Left ventricle myocardium superior (tissue), 1 donor: ENCODE measurements around the gene TMEM138. TPM values are rescaled to one million over a fixed set of nuclear protein-coding genes. Genes with fewer than 3 reads are reported as not detected.

Experiments
- ATAC-seq: fragments of 200-7000 bp; cut with Tn5 transposase; one replicate; pipeline ENCODE4 v1.9.1; 2020; ENCODE audit warnings: mild to moderate bottlenecking, moderate library complexity
- DNase-seq: peaks from one replicate; pipeline ENCODE4 v3.0.0-alpha.2; 2020
- intact Hi-C: fragments of 100-400 bp; cut with micrococcal nuclease; formaldehyde crosslinking; loops from one replicate; pipeline ENCODE4 v1.11.0; 2022
- total RNA-seq: library from RNA; stranded (reverse); fragmentation: NEBNext Ultra II Directional; extraction: Animal tissue kit (Norgen Biotek cat#: 25700); gene quantifications from one replicate; pipeline ENCODE4 v1.2.1, GENCODE V29; 2021
- donor health status: DM: no; HTN: yes; CAD: no; lungs with severe emphysema.

The TMEM138 gene
- total RNA-seq, 1 donor from 2014 or later, result 16.1 TPM

GRCh38 chr11:61392981-61393595 lies 30.9 kb downstream of the TMEM138 start:
- ATAC-seq (peak; percentile 11), DNase-seq (no peak)
- intact Hi-C loops, result no loop called here

- ATAC-seq, result no peak
- intact Hi-C loops, result no loop called here
- no peak for DNase-seq
These were observed 39.0 kb downstream of the TMEM138 start for GRCh38 chr11:61401173-61401572.

DNA sequence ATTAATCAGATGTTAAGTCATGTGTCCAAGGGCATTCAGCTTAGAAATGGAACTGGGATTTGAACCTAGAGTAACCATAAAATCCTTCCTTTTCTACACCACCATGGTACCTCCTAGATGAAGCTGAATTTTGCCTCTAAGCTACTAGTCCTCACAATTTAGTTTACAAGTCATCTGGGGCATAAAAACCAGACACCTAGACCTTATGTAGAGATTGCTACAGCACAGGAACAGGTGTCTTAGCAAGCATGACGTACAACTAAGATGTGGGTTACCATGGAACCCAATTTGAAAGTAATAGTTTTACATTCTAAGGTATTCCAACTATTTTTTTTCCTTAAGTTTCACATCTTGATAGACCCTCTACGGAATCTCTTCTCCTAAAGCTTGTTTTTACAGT lies 39.4 kb downstream of the TMEM138 start:
- ATAC-seq (no peak), DNase-seq (no peak)
- intact Hi-C loops, result no loop called here

- ATAC-seq (no peak), DNase-seq (no peak)
- intact Hi-C loops, result no loop called here
These were observed 41.5 kb downstream of the TMEM138 start for GRCh38 chr11:61403658-61404057.

- ATAC-seq, result no peak
- no peak for DNase-seq
- intact Hi-C loops, result no loop called here
These were observed 41.9 kb downstream of the TMEM138 start for GRCh38 chr11:61404103-61404502.

DNA sequence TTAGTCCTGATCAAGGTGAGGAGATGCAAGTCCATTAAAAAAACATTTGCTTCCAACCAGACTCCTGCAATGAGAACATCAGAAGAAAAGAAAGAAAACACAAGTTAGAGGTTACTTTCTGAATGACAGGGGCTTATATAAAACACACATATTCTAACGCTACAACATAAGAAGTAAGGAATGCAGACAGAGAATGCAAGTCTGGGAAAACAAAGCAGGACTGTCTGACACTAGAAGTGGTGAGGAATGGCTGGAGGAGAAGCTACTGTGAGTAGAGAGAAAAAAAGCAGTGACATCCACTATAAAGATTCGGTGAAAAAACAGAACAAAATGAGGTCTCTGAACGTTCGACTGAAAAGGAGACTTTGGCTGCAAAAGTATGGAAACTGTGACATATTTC lies 42.5 kb downstream of the TMEM138 start:
- no peak for DNase-seq
- intact Hi-C loops, result no loop called here
- no peak for ATAC-seq

- intact Hi-C loops, result no loop called here
- DNase-seq (no peak), ATAC-seq (no peak)
These were observed 43.9 kb downstream of the TMEM138 start for GRCh38 chr11:61406067-61406466.

DNA sequence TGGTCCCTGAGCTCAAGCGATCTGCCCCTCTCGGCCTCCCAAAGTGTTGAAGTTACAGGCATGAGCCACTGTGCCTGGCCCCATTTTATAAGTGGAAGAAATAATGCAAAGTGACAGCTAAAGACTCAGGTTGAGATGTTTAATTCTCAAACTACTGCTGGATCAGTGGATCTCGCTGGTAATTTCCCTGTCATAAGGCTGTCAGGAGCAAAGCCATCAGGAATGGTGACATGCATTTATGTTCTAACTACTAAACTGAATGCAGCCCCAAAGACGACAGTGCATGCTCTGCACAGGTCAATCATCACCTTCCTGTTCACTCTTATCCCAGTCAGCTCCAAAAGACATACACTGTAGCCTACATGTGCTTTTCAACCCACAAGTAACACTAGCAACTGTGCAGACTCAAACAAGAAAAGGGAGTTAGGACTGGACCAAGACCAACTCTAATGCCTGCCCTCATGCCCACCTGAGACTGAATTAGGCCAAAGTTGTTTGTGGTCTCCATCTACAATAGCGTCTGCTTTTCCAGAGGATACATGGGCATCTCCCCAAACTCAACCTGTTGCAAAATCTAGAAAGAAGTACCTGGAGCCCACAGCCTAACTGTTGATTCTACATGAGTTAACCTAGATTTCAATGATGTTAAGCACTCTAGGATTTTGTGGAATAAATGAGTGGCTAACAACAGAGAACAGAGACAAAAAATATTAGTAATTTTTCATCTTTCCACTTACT lies 45.0 kb downstream of the TMEM138 start:
- intact Hi-C loops, result no loop called here

GRCh38 chr11:61411589-61411988 lies 49.4 kb downstream of the TMEM138 start:
- no peak for ATAC-seq
- no peak for DNase-seq
- intact Hi-C loops, result no loop called here

More for the DNA sequence above, 45.0 kb downstream of the TMEM138 start:
- DNase-seq (no peak), ATAC-seq (no peak)

- intact Hi-C loops, result no loop called here
- ATAC-seq, result no peak
These were observed 51.3 kb downstream of the TMEM138 start for GRCh38 chr11:61413496-61413895.

DNA sequence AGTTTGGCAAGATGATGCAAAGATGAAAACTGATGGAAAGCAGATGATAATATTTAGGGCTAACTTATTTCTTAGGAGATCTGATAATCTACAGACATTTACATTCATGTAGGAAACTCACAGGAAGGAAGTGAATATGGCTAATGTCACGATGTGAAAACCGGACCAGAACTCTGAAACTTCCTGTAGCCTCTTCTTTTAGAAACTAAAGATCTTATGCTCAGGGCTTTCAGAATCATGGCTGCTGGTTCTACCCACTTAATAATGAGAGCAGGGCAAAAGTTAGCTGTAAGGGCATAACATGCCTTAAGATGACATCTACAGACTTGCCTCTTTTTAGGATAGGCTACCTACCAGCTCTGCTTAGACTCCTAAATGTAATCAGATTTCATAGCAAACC lies 52.4 kb downstream of the TMEM138 start:
- intact Hi-C loops, result no loop called here
- DNase-seq, result no peak
- ATAC-seq, result no peak

More at GRCh38 chr11:61413496-61413895, 51.3 kb downstream of the TMEM138 start:
- no peak for DNase-seq

- ATAC-seq, result no peak
These were observed 53.2 kb downstream of the TMEM138 start for GRCh38 chr11:61415381-61415780.

DNA sequence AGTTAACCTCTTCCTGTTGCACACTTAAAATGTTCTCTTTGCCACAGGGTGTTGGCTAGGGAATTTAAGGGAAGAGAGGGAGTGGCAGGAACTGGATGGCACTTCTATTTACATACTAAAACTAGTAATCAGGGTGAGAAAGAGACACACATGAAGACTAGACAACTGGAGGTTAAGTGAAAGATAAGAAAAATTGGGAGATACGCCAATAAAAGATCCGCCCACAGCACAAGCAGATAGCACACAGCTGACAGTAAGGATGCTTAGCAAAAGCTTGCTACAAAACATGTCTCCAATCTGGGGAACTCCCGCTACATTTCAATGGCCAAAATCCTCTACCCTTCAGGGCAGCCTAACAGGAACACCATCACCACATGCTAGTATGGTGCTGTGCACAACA lies 54.8 kb downstream of the TMEM138 start:
- intact Hi-C loops, result no loop called here
- ATAC-seq, result no peak
- DNase-seq, result no peak

More at GRCh38 chr11:61415381-61415780, 53.2 kb downstream of the TMEM138 start:
- intact Hi-C loops, result no loop called here
- DNase-seq, result no peak

DNA sequence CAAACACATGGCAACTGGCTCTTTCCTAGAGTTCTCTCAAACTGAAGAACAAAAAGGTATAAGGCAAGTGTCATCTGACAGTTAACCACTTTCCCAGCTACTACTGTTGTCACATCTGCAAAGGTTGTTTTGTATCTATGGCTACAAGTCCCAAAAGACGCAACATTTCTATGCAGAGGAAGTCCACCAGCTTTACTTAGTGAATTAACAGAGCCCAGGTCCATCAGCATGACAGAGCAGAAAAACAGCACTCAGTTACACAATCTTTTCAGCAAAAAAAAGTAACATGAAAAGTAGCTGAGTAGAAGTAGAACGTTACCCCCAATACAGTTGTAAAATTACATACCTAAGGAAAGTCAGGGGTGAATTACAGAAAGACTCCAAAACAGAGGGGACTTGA lies 55.5 kb downstream of the TMEM138 start:
- intact Hi-C loops, result no loop called here
- ATAC-seq (peak; percentile 44), DNase-seq (no peak)

GRCh38 chr11:61418136-61418535 lies 56.0 kb downstream of the TMEM138 start:
- DNase-seq, result no peak
- intact Hi-C loops, result no loop called here
- ATAC-seq, result no peak

Other genes with a start within 250 kb of the TMEM138 start
- 15.8 TPM for gene VPS37C, start 200.9 kb upstream of the TMEM138 start, total RNA-seq
- gene PGA3, start 158.9 kb upstream of the TMEM138 start, total RNA-seq, result not detected
- gene PGA4, start 140.0 kb upstream of the TMEM138 start, total RNA-seq, result 0.47 TPM
- 0.40 TPM for gene PGA5, start 121.2 kb upstream of the TMEM138 start, total RNA-seq
- 0.94 TPM for gene VWCE, start 67.1 kb upstream of the TMEM138 start, total RNA-seq
- gene DDB1, start 29.3 kb upstream of the TMEM138 start, total RNA-seq, result 126 TPM
- 12.8 TPM for gene TKFC, start 29.1 kb upstream of the TMEM138 start, total RNA-seq
- 10.9 TPM for gene CYB561A3, start 492 bp upstream of the TMEM138 start, total RNA-seq
- gene TMEM216, start 30.2 kb downstream of the TMEM138 start, total RNA-seq, result 4.8 TPM
- 41.5 TPM for gene CPSF7, start 67.6 kb downstream of the TMEM138 start, total RNA-seq
- 32.6 TPM for gene SDHAF2, start 67.8 kb downstream of the TMEM138 start, total RNA-seq
- 0.45 TPM for gene LRRC10B, start 146.4 kb downstream of the TMEM138 start, total RNA-seq
- gene SYT7, start 218.7 kb downstream of the TMEM138 start, total RNA-seq, result 32.5 TPM